IMR-90 (cell line): ENCODE measurements around the gene EXOC3L4.

ENCODE experiments used
- CEBPB ChIP-seq: IDR thresholded peaks from 2 replicates; pipeline ENCODE4 v1.6.1; 2012; ENCODE audit warnings: low read depth, low read length, improper control_type of control experiment
- CTCF ChIP-seq: conservative IDR thresholded peaks from 2 replicates; pipeline ENCODE4 v1.5.1; 2012; ENCODE audit warnings: mild to moderate bottlenecking, low read depth, low read length, improper control_type of control experiment
- POLR2A ChIP-seq: IDR thresholded peaks from 2 replicates; pipeline ENCODE4 v1.6.1; 2012; ENCODE audit warnings: mild to moderate bottlenecking, low read depth, low read length

GRCh38 chr14:103097994-103098957, 3.8 kb downstream of the EXOC3L4 start:
- TF ChIP-seq POLR2A (no peak), CTCF (no peak), CEBPB (no peak)
